Kidney (tissue), 14 donors: ENCODE measurements around the gene POLR2F. TPM values are rescaled to one million over a fixed set of nuclear protein-coding genes. Genes with fewer than 3 reads are reported as not detected.
"Not testable (repeated sequence)": the region's sequence is repeated elsewhere in the genome, so short reads cannot be mapped to it uniquely, and the experiment has no call there.

ENCODE experiments used
- DNase-seq, 5 donors: peaks; one replicate each; pipeline ENCODE4 v3.0.0-alpha.2; 2013 to 2020
- FAIRE-seq: peaks from 2 replicates; lab custom pipeline; 2012; peaks lifted over from hg19 to GRCh38; lab: Jason Lieb, UNC
- H3K27ac ChIP-seq, 2 donors: one replicate each; pipeline ENCODE4 v1.7.0; 2013; ENCODE audit warnings: low read depth in 2 of 2, low read length in 2 of 2, inconsistent platforms in 1 of 2
- H3K27me3 ChIP-seq: one replicate; pipeline ENCODE4 v1.7.1; 2013; ENCODE audit warnings: low read length, inconsistent platforms; ENCODE audit not compliant: control insufficient read depth, insufficient read depth
- H3K36me3 ChIP-seq, 3 donors: one replicate each; pipeline versions ENCODE4 v1.7.0 to v1.7.1; 2013; ENCODE audit warnings: low read length in 3 of 3, control low read depth in 1 of 3, inconsistent platforms in 1 of 3; ENCODE audit not compliant: insufficient read depth in 3 of 3, control insufficient read depth in 2 of 3
- H3K4me1 ChIP-seq, 3 donors: one replicate each; pipeline versions ENCODE4 v1.7.0 to v1.7.1; 2013; ENCODE audit warnings: low read length in 3 of 3, inconsistent platforms in 1 of 3, low read depth in 1 of 3; ENCODE audit not compliant: control insufficient read depth in 2 of 3, insufficient read depth in 2 of 3
- H3K4me3 ChIP-seq, 3 donors: one replicate each; pipeline versions ENCODE4 v1.7.0 to v1.8.1; 2013; ENCODE audit warnings: low read length in 3 of 3, control low read depth in 1 of 3, inconsistent platforms in 1 of 3
- H3K9ac ChIP-seq, 3 donors: one replicate each; pipeline versions ENCODE4 v1.7.0 to v1.7.1; 2013; ENCODE audit warnings: low read length in 3 of 3, control low read depth in 1 of 3, inconsistent platforms in 1 of 3
- H3K9me3 ChIP-seq, 3 donors: one replicate each; pipeline versions ENCODE4 v1.7.0 to v1.7.1; 2013; ENCODE audit warnings: low read length in 3 of 3, control low read depth in 1 of 3, inconsistent platforms in 1 of 3; ENCODE audit not compliant: control insufficient read depth in 2 of 3, insufficient read depth in 1 of 3
- intact Hi-C: fragments of 100-400 bp; cut with DNase I; formaldehyde crosslinking; loops from one replicate; pipeline ENCODE4 v1.11.1; 2022
- polyA plus RNA-seq: library from polyadenylated mRNA; stranded (reverse); fragments of 350-450 nt; fragmentation: Illumina TruSeq; extraction: RNeasy Lipid Tissue Mini Kit (QIAGEN cat#74804); gene quantifications from one replicate; pipeline ENCODE4 v1.2.3, GENCODE V29; 2014; ENCODE audit warnings: low read depth, low replicate concordance; ENCODE audit not compliant: insufficient read depth
- total RNA-seq: library from RNA; stranded (reverse); fragmentation: NEBNext Ultra II Directional; extraction: Animal tissue kit (Norgen Biotek cat#: 25700); gene quantifications from one replicate; pipeline ENCODE4 v1.2.1, GENCODE V29; 2021
- TF ChIP-seq, protein P1 (sequence below): IDR thresholded peaks from 3 replicates; pipeline ENCODE4 v1.5.1; 2012; ENCODE audit warnings: mild to moderate bottlenecking, moderate library complexity, borderline replicate concordance; ENCODE audit not compliant: insufficient read depth; ENCODE audit errors: extremely low read depth
- donor health status: control.
- donor health status: control.
- donor health status: control.
- donor health status: control.
- donor health status: control.
- donor health status: DM: yes; HTN: yes; CAD: no.
- donor health status: Normal renal cell carcinoma (clear cell type).

Gene POLR2F
- total and polyA plus RNA-seq, 2 donors from 2014 or later = 57.9 to 121 TPM

GRCh38 chr22:37953062-37953436 is 450 bp upstream of the POLR2F start:
- Histone ChIP-seq H3K27me3 (no peaks in the 10 kb centered on the region), H3K4me1 (peaks cover 0 to 11% (median 5%) of the 10 kb centered on the region in 3 donors), H3K4me3 (peak overlapping the region; percentile 85 to 94 (median 89)), H3K36me3 (peaks cover 2 to 14% (median 7%) of the 10 kb centered on the region in 3 donors), H3K27ac (no peak overlapping the region), H3K9ac (peak overlapping the region; percentile 2 to 94 (median 84)), H3K9me3 (no peaks in the 10 kb centered on the region)
- intact Hi-C loops = no loop called here
- TF ChIP-seq, protein P1, sequence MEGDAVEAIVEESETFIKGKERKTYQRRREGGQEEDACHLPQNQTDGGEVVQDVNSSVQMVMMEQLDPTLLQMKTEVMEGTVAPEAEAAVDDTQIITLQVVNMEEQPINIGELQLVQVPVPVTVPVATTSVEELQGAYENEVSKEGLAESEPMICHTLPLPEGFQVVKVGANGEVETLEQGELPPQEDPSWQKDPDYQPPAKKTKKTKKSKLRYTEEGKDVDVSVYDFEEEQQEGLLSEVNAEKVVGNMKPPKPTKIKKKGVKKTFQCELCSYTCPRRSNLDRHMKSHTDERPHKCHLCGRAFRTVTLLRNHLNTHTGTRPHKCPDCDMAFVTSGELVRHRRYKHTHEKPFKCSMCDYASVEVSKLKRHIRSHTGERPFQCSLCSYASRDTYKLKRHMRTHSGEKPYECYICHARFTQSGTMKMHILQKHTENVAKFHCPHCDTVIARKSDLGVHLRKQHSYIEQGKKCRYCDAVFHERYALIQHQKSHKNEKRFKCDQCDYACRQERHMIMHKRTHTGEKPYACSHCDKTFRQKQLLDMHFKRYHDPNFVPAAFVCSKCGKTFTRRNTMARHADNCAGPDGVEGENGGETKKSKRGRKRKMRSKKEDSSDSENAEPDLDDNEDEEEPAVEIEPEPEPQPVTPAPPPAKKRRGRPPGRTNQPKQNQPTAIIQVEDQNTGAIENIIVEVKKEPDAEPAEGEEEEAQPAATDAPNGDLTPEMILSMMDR = no peak
- DNase-seq = no peak
- no peak for FAIRE-seq

DNA sequence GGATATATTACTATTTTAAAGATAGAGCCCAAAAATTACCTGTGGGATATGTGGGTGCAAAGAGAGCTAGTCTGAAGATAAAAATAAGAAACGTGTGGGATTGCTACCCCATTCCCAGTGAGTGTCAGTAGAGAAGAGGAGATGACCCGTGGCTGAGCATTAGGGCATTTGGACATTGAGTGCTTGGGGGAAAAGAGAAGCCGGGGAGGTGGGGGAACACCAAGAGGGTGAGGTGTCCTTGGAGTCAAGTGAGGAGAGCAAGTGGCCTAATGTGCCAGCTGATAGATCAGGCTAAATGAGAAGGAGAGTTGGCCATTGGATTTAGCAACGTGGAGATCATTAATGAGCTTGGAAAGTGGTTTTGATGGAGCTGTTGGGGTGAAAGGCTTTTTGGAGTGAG is 1.2 kb downstream of the POLR2F start:
- no peak for FAIRE-seq
- H3K9me3 ChIP-seq = no peaks in the 10 kb centered on the region
- no peak for DNase-seq
- no peak overlapping the region for H3K9ac ChIP-seq
- no peaks in the 10 kb centered on the region for H3K27me3 ChIP-seq
- peak overlapping the region in 2 of 3 donors; percentile 85 to 94 for H3K4me3 ChIP-seq
- TF ChIP-seq, protein P1 = no peak
- H3K4me1 ChIP-seq = peaks cover 0 to 11% (median 5%) of the 10 kb centered on the region in 3 donors
- intact Hi-C loops = no loop called here
- peaks cover 2 to 25% (median 12%) of the 10 kb centered on the region in 3 donors for H3K36me3 ChIP-seq
- no peak overlapping the region for H3K27ac ChIP-seq

GRCh38 chr22:37955825-37956397 is 2.4 kb downstream of the POLR2F start:
- H3K9me3 ChIP-seq, FAIRE-seq, H3K4me3 ChIP-seq, H3K9ac ChIP-seq, H3K27me3 ChIP-seq, DNase-seq, H3K27ac ChIP-seq, intact Hi-C loops: not testable (repeated sequence)
- Histone ChIP-seq H3K36me3 (peaks cover 2 to 25% (median 12%) of the 10 kb centered on the region in 3 donors), H3K4me1 (peaks cover 0 to 11% (median 5%) of the 10 kb centered on the region in 3 donors)

DNA sequence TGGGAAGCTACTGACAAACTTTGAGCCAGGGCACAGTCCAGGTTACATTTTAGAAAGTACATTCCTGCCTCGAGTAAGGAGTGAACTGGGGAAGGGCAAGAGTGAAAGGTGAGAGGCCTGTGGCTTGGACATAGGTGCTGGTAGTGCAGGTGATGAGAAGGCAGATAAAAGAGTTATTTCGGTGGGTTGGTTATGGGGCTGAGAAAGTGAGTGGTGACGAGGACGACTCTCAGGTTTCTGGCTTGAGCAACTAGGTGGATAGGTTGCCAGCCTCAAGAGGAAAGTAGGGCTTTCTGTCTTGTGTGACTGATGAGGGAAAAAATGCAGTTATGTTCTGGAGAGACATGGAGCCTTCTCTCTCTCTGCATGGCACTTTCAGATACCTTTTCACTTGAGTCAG is 3.7 kb downstream of the POLR2F start:
- no peak overlapping the region for H3K9ac ChIP-seq
- TF ChIP-seq, protein P1 = no peak
- intact Hi-C loops = no loop called here
- H3K4me1 ChIP-seq = peaks cover 0 to 11% (median 5%) of the 10 kb centered on the region in 3 donors
- FAIRE-seq (no peak), DNase-seq (no peak)
- no peaks in the 10 kb centered on the region for H3K27me3 ChIP-seq
- H3K4me3 ChIP-seq = no peak overlapping the region
- H3K9me3 ChIP-seq = no peaks in the 10 kb centered on the region
- peaks cover 2 to 30% (median 20%) of the 10 kb centered on the region in 3 donors for H3K36me3 ChIP-seq
- H3K27ac ChIP-seq = no peak overlapping the region
